ENCODE data around the gene FASTKD2.
"Not testable (repeated sequence)": the region's sequence is repeated elsewhere in the genome, so short reads cannot be mapped to it uniquely, and the experiment has no call there.

The FASTKD2 gene

DNA sequence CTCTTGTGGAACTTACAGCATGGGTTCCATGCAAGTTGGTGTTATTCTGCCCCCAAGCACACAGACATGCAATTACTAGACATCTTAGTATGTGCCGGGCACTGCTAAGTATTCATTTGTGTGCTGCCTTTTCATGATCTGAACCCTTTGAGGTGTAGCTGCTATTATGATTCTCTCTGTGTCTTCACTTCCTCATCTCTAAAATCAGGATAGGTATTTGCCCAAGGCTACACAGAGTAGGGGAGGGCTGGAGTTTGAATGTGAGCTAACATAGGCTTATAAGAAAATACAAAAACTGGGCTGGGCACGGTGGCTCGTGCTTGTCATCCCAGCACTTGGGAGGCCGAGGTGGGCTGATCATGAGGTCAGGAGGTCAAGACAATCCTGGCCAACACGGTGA, 27.2 kb downstream of the FASTKD2 start:
- DNase-seq, result no peak

DNA sequence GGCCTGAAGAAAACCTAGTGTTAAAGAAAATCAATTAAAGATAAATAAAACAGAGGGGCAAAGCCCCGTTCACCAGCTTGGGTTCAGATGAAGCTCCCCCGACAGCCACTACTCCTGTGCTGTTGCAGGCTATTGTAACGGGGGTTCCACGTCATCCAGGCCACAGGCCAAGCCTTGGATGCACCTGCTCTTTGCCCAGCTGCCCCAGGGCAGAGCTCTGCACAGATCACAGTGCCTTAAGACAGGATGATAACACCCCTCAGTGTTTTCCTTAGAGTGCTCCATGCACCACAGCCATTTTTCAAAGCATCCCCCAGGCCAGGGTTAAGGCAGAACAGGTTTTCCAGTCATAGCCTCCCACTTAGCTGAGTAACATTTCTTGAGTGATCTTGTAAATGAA, 32.0 kb downstream of the FASTKD2 start:
- no peak for DNase-seq

DNA sequence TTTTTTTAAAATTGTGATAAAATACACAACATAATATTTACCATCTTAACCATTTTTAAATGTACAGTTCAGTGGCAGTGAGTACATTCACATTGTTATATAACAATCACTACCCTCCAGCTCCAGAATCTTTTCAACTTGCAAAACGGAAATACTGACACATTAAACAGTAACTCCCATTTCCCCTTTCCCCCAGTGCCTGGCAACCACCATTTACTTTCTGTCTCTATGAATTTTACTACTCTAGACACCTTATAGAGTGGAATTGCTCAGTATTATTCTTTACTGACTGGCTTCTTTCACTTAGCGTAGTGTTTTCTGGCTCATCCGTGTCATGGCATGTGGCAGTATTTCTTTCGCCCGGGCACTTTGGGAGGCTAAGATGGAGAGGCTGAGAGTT, 32.6 kb downstream of the FASTKD2 start:
- DNase-seq, result no peak

DNA sequence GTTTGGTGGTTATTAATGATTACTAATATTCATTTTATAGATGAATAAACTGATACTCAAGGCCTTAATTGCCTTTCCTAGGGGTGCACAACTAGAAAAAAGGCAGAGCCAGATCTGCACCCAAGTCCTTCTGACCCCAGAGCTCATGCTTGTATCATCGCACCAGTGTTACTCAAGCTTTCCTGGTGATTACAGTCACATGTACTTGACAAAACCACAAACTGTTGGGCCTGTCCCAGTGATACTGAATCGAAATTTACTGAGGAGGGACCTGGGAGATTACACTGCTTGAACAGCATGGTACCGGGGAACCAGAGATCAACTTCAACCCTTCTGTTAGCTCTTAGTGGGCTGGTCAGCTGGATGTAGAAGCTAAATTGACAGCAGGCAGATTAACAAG, 33.7 kb downstream of the FASTKD2 start:
- no peak for DNase-seq

DNA sequence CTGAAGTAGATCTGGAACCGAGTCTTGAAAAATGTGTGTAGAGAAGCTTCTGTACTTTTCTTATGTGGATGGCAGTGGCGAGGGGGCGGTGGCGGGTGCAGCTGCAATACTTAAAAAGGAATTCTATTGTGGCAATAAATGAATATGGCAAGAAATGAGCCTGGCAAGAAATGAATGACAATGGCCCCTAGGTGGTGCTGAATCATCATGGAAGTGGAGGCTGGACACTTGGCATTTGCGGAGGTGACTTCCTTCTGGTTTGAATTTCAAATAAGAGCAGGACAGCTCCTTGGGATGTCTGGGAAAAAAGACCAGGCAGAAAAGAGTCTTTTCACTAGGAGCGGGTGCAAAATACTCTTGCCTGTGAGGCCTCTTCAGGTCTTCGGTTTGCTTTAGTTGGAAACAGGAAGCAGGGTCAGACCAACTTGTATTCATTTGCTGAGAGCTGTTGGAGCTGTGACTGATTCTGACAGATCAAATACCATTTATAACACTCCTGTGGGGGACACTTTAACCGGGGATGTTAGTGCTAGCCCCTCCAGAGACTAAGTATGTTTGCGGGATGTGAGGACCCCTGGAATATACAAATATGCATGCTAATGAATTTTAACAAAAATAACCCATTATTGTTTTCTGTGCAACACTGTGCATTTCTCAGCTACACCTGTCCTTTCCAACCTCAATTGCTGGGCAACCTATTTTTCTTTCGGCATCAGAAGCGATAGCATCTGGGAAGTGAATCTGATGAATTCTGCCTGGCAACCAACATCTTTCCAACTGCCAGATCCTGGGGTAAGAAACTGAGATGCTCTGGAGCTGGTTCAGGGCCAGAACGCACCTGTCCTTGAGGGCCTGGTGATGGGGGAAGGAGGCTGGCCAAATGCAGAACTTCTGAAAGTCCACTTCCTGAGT, 35.4 kb downstream of the FASTKD2 start:
- DNase-seq, result peak; percentile 57 to 62

DNA sequence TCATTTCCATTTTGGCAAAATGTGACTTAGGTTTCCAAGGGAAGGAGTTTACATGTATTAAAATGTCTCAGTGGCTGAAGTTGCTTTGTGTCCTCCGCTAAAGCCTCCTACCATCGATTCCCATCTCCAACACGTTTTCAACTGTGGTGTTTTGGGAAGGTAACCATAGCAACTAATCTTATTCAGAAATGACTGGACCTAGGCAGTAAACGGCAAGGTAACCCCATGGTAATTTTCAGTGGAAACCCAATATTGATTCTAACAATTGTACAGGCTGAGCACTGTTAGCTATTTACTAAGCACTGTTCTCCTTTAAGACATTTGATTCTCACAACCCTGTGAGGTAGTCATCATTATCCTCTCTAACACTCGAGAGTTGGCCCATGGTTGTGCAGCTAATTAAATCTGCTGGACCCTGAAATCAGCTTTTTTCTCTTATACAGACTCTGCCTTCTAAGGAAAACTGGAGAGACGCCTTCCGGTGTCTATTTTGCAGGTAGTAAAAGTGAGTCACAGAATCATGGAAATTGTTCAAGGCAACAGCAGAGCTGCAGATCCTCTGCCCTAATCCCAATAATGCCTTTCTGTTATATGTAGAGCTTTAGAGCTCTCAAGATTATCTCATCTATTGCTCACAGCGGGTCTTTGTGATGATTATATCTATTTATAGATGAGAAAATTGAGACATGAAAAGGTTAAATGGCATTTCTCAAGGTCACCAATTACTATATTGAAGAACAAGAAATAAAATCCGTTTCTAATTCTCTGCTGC, 36.2 kb downstream of the FASTKD2 start:
- no peak for DNase-seq

DNA sequence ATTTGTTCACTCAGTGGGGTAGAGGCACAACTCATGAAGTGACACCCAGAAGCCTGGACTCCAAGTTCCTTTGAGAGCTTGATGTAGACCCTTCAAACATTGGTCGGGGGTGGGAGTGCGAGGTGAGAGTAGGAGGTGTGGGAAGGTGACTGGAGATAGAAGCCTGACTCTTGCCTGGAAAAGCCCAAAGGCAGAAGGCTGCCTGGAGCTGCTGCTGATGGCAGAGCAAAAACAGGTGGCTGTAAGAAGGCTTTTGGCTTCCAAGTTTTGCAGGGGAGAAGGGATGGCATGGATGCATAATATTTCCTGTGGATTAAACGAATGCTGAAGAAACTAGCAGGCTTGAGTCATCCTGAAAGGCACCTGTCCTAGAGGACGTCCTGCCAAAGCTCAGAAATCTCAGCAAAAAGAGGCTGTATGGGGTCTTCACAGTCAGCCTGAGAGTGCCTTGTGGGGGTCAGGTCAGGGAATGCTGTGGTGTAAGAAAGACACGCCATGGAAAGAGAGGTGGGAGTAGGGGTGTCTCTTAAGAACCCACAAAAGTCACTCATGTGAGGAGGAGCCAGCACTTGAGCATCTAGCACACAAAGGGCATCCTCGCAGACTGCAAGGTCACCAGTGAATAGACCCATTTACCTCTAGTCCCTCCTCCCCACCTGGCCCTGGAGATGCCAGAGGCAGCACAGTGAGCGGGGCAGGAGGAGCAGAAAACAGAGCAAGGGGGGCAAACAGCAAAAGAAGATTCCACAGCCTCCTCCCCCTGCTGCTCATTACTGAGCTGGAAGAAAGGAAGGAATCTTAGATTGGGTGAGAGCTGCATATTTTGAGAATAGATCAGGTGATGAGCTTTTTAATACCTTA, 37.5 kb downstream of the FASTKD2 start:
- no peak for DNase-seq

DNA sequence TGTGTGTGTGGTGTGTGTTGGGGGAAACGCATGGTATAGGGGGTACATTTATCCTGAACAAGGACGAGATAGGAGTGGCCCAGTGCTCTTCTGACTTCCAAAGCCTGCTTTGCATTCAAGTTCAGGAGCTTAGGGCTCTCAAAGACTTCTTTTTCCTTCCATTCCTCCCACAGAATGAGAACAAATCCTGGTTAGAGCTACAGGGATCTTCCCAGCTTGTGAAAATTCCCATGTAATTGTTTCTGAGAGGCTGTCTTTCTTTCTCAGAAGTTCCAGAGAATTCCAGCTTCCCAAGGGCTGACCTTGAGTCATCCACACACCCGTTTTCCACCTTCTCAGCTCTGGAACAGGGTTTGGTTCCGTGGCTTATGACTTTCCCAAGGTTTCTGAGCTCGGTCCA, 38.9 kb downstream of the FASTKD2 start:
- DNase-seq, result no peak

DNA sequence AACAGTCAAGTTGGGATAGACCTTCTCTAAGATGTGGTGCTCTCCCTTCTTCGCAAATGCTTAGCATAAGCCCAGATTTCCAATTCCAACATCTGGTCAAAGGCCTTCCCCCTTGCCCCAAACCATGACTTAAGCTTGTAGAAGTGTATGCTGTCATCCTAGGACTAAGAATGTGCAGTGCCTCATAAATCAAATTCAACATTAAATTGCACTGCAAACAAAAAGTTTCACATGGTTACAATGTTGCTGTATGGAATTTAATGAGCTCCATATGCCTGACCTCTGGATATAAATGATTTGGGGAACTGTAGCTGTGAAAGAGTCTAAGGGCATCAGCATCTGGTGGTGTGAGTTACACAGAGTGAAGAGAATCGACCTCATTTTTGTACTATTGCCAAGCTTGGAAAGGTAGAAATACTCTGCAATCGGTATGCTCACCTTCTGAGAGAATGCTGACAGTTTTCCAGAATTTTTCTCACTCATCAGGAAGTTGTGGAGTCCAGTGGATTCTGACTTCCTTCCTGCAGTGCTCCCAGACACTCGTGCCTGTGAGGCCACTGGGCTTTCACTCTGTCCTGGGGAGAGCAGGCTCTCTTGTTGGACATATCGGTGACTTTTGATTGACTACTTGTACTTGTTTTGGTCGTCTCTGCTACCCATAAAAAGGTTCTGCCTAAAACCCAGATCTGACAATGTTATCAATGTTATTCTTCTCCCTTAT, 40.6 kb downstream of the FASTKD2 start:
- DNase-seq, result no peak

DNA sequence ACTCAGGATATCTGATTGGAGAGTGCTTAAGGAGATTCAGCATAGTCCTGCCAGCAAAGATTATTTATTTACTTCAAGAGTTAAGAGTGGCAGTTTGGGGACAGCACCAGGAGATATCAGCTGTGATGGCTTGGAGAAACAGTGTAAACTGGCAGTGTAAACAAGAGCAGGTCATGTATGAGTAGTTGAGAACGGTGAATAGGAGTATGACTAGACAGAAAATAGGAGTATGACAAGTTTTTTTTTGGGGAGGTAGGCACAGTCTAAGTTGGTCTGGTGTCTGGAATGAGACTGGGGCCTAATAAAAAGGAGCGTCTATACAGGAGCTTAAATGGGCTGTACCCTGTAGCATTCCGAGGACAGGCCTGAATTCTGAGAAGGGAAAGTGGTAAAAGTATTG, 42.2 kb downstream of the FASTKD2 start:
- DNase-seq, result not testable (repeated sequence)

DNA sequence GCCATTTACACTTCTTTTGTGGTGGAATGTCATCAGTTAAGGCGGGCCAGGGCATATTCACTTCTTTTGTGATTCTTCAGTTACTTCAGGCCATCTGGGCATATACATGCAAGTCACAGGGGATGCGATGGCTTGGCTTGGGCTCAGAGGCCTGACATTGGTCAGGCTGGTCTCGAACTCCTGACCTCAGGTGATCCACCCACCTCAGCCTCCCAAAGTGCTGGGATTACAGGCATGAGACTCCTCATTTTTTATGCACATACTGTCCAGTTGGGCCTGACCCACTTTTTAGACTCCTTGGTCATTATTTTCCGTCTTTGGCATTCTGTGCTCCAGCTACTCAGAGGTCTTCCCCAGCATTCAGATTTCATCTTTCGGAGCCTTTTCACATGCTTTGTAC, 47.1 kb downstream of the FASTKD2 start:
- DNase-seq, result not testable (repeated sequence)

DNA sequence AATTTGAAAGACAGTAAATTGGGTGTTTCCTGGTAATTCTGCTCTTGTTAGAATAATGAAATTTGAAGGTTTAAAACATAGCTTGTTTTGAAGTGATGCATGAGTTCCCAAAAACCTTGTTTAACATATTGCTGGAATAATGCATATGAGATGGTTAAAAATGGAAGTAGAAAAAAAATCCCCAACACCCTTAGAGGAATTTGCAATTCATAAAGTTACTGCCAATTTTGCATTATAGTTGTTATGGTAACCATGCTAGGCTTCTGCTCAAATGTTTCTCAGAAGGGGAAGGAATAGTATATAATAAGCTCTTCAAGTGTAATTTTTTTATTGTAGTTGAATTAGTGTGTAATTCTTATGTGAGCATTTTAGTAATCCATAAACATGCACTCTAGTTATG, 49.1 kb downstream of the FASTKD2 start:
- no peak for DNase-seq

DNA sequence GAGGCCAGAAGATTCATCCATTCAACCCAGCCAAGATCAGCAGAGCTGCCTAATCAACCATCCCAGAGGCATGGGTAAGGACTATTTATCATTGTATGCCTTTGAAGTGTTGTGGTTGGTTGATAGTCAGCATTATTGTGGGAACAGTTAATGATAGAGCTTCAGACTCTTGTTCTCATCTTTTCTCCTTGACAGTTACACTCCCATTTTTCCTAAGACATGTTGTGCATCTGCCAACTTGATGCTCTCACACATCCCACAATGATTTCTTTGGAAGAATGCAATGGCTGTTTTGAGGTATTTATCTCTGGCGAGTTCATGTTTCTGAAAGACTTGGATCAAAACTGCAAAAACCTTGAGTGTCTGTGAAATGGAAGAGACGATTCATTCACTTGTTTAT, 55.4 kb downstream of the FASTKD2 start:
- DNase-seq, result no peak

DNA sequence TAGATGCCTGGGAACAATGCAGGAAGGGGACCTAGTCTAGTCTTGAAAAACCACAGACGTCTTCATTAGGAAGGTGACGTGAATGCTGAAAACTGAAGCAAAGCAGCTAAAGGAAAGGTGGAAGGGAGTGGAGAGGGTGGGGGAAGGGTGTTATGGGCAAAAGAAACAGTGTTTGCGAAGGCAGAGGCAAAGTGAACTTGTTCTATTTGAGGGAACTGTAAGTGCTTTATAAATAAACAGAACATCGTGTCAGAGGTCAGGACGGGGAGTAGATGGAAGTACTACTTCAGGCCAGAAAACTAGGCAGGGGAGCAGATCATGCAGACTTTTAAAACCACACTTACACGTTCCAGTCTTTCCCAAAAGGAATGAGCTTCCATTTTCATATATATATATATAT, 57.8 kb downstream of the FASTKD2 start:
- no peak for DNase-seq

DNA sequence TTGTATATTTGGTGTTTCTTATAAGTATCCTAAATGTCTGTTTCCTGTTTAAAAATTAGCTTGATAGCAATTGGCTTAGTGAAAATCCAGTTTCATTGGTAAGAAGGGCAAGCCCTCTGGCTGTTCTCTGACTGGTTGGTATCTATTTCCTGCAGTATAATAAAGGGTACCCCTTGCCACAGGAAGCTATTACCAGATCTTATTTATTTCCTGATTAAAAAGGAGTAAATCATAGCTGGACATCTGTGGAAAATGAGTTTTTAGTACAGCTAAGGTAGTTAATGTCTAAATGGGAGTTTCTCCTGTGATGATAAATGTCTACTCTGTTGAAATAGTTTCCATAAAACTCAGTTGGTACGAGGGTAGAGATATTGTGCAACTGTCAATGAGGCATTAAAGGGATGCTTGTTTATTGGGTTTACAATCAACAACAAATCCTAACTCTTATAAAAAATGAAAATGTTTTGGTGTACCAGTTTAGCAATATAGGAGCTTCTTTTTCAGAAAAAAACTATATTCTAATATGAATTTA, 58.7 kb downstream of the FASTKD2 start:
- DNase-seq, result no peak

DNA sequence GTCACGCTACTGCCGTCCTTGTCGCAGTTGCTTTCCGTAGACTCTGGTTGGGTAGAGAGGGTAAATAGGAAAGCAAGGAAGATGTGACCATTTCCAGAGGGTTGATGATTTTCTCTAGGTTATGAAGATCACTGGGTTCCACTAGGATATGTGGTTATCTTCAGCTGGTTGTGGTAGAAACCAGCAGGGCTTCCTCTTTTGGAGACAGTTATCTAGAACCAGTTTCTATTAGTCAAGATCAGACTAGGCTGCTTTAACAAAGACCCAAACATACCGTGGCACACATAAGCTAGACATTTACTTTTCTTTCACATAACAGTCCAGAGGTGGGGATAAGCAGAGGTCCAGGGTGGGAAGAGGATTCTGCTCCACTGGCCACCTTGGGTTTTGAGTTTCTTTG, 59.6 kb downstream of the FASTKD2 start:
- no peak for DNase-seq

DNA sequence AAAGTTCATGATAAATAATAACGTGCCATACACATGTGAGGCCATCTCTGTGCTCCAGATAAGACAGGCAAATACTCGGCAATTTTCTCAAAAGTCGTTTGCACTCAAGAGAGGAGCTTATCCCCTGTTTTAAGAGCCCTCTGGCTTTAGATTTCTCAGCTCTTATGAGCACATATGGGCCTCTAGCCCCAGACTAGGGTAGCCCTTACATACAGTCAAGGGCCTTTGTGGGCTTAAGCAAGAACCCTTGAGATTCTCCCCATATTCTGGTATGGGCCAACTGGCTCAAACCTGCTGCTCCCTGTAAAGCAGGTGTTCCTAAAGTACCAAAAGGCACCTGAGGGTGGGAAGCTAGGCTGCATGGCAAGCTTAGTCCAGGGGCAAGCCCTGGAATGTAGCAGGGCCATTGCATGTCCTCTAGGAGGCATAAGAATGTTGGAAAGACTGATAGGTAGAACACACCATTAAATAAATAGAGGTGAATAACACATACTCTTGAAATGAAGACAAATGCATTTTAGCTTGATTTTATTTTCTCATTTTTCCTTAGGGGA, 66.1 kb downstream of the FASTKD2 start:
- no peak for DNase-seq

DNA sequence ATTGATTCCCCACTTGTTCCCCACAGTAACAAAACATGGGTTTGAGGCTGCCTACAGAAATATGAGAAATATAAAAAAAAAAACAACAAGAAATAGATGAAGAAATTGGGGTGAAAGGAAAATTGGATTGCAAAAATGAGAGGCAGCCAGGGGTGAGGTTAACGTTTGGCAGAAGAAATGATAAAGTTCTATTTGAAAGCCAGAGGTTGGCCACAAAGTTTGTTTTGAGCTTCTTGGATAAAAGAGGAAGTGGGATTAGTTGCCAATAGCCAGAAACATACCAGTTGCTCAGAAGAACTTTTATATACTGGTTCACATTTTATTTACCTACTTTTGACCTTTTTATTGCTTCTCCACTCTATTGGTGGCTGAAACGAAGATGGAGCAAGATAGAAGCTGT, 67.5 kb downstream of the FASTKD2 start:
- DNase-seq, result no peak

DNA sequence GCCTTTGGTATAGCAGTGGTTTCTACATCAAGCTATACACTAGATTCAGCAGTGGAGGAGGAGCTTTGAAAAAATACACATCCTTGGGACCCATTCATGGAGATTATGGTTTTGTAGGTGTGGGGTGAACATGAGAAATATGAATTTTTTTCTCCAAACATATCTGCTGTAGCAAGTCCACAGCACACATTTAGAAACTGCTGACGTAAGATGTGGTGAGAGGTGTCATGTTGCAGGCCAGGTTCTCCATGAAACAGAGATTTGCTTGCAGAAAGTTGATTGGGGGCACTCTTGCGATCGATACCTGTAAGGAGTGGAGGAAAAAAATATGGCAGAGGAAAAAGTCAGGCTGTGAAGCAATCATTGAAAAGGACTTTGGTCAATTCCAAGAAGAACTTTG, 67.9 kb downstream of the FASTKD2 start:
- no peak for DNase-seq

DNA sequence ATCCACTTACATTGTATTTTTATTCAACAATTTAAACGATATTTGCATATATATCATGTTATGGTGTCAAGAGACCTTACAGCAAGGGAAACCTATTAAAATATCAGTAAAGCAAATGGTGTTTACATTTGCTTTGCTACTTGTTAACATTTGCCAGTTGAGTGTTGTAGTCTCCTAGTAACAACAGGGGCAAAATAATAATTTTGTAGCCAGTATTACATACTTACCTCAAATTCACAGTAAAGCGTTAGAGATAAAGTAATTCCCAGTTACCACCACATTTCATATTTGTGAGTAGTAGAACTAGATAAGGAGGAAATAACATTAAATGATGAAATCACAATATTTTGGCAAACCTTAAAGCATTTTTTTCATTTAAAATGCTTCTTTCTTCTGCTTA, 71.3 kb downstream of the FASTKD2 start:
- no peak for DNase-seq

DNA sequence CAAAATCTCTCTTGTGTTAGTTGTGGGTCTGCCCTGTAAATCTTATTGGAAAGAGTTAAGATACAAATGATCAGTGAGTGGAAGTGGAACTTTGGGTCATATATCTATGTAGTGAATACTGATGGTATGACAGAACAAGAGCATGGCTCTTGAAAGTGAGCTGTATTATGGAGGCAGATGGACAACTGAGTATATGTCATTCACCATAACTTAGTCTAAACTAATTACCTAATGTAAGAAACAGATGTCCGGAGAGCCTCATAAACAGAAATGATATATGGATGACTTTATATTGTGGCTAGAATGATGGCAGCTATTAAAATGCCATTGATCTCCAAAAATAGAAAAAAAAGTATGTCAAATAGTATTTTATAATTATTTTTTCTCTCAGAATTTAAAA, 72.4 kb downstream of the FASTKD2 start:
- no peak for DNase-seq

DNA sequence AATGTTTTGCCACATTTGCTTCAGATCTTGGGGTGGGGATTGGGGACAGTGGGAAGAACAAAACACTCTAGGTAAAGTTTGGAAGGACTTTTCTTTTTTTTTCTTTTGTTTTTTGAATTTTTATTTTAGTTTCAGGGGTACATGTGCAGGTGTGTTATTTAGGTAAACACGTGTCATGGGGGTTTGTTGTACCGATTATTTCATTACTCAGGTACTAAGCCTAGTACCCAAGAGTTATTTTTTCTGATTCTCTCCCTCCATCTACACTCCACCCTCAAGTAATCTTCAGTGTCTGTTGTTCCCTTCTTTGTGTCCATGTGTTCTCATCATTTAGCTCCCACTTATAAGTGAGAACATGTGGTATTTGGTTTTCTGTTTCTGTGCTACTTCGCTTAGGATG, 73.3 kb downstream of the FASTKD2 start:
- no peak for DNase-seq
